Stimulated activated CD4-positive, alpha-beta T cell treated with anti-CD3 and anti-CD28 coated beads, TNF-alpha, amount 100 ng/mL, for 4 hours (primary cell): ENCODE data around the gene KCNA5.

Source experiments
- DNase-seq, 3 experiments: peaks; one replicate each; pipeline ENCODE4 v3.0.0-alpha.2; 2020; ENCODE audit warnings: low read depth in 3 of 3

Gene KCNA5

GRCh38 chr12:5064913-5065490 lies 21.3 kb downstream of the KCNA5 start:
- DNase-seq: no peak

GRCh38 chr12:5066251-5066650 lies 22.6 kb downstream of the KCNA5 start:
- DNase-seq: no peak

- DNase-seq: no peak
These were observed 24.4 kb downstream of the KCNA5 start for GRCh38 chr12:5068126-5068525.

GRCh38 chr12:5068619-5069018 lies 24.9 kb downstream of the KCNA5 start:
- no peak for DNase-seq

GRCh38 chr12:5070090-5070489 lies 26.4 kb downstream of the KCNA5 start:
- DNase-seq: no peak

GRCh38 chr12:5071496-5071895 lies 27.8 kb downstream of the KCNA5 start:
- DNase-seq: no peak

- DNase-seq: no peak
These were observed 28.6 kb downstream of the KCNA5 start for GRCh38 chr12:5072311-5072710.

GRCh38 chr12:5073054-5073453 lies 29.4 kb downstream of the KCNA5 start:
- no peak for DNase-seq

- DNase-seq: no peak
These were observed 30.2 kb downstream of the KCNA5 start for GRCh38 chr12:5073853-5074252.

- DNase-seq: no peak
These were observed 33.1 kb downstream of the KCNA5 start for GRCh38 chr12:5076761-5077160.

- DNase-seq: no peak
These were observed 34.7 kb downstream of the KCNA5 start for GRCh38 chr12:5078423-5078822.

- DNase-seq: no peak
These were observed 37.3 kb downstream of the KCNA5 start for GRCh38 chr12:5081016-5081415.

GRCh38 chr12:5083955-5084849 lies 40.5 kb downstream of the KCNA5 start:
- no peak for DNase-seq

GRCh38 chr12:5085896-5086295 lies 42.2 kb downstream of the KCNA5 start:
- no peak for DNase-seq

- no peak for DNase-seq
These were observed 44.3 kb downstream of the KCNA5 start for GRCh38 chr12:5087831-5088554.

GRCh38 chr12:5088586-5089264 lies 45.0 kb downstream of the KCNA5 start:
- no peak for DNase-seq

GRCh38 chr12:5094551-5094950 lies 50.9 kb downstream of the KCNA5 start:
- no peak for DNase-seq

- DNase-seq: no peak
These were observed 51.3 kb downstream of the KCNA5 start for GRCh38 chr12:5094986-5095385.
